Brain pericyte (primary cell): ENCODE measurements around the gene PIAS2.
"Not testable (repeated sequence)": the region's sequence is repeated elsewhere in the genome, so short reads cannot be mapped to it uniquely, and the experiment has no call there.

Experiments
- DNase-seq: peaks from one replicate; pipeline ENCODE4 v3.0.0-alpha.2; 2012; ENCODE audit warnings: low read depth, low spot score

The PIAS2 gene

DNA sequence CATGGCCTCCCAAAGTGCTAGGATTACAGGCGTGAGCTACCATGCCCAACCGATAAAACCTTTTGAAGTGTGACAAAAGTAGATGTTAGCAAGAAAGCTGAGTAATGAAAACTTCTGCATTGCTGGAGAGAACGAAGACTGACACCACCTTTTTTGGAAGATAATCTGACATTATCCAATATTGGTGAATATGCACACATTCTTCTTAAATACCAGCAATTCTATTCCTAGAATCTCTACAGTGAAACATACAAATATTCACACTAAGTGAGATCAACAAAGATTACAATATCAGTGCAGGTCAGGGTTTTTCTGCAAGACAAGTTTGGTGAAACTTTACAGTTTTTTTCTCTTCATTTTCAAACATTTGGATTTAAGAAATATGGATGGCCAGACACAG, 7.8 kb downstream of the PIAS2 start:
- no peak for DNase-seq

DNA sequence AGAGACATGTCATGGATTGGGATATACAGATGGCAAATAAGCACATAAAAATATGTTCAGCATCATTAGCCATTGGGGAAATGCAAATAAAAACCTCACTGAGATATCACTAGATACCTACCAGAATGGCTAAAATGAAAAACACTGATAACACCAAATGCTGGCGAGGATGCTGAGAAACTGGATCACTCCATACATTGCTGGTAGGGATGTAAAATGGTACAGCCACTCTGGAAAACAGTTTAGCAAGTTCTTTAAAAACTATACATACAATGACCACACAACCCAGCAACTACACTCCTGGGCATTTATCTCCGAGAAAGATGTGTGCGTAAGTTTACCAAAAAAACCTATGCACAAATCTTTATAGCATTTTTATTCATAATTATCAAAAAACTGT, 13.9 kb downstream of the PIAS2 start:
- DNase-seq, result no peak

DNA sequence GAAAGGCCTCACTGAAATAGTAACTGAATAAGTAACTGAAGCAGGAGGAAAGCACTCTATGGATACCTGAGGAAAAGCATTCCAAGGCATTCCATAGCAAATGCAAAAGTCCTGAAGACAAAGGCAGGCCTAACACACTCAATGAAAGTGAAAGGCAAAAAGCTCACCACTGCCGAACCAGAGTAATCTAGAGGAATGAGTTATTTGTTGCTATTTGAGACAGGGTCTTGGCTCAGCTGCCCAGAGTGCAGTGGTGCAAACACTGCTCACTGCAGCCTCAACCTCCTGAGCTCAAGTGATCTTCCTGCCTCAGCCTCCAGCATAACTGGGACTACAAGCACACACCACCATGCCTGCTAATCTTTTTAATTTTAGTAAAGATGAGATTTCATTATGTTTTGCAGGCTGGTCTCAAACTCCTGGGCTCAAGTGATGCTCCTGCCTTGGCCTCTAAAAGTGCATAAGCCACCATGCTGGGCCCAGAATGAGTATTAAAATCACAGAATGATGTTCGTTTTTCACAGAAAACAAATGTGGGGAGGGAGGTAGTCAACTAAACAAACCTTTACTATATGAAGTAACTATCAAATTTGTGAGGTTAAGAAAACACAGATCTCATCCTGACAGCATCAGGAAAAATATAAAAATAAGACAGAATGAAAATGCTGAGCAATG, 17.9 kb downstream of the PIAS2 start:
- no peak for DNase-seq

DNA sequence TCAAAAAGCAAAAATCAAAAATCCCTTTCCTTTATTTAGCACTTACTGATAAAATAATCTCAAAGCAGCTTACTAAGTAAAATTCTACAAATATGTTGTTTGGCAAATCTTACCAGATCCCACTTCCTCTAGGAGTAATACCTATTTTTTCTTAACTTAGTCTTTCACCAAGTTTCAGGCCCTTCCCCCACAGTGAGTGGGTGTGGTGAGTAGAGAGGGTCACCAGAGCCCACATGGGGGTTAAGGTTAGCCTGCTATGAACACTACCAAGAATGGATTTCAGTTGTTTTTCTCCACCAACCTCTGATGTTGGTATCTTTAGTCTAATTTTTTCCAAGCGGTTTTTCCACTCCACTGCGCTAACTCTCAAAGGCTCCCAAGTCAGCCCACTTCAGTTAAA, 23.2 kb downstream of the PIAS2 start:
- no peak for DNase-seq

DNA sequence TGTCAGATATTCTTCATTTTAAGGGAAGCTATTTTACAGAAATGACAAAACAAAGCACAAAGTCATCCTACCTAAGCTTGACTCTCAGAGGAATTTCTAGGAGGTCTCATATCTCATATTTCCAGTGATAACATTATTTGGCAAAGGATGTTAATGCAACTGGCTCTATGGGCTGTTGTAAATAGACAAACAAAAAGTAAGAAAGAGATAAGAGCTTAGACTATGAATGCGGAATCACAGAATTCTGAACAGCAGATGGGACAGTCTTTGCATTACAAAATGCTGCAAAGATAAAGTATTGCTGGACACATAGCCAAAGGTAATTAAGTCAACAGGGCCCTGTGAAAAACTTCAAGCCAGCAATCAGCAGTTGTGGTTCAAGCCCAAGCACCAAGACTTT, 23.9 kb downstream of the PIAS2 start:
- DNase-seq, result no peak

DNA sequence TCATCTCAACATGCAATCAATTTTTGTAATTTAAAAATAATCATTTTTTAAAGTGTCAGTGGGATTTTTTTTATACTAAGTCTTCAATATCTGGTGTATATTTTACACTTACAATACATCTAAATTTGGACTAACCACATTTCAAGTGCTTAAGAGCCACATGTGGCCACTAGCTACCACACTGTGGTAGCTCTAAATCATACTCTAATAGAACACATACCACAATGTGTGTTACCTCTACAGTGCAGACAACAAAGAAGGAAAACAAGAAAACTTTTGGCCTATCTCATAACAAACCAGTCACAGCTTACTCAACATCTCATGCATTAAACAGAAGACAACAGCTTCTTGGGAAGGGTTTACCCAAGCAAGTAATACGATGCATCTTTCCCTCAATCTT, 24.5 kb downstream of the PIAS2 start:
- no peak for DNase-seq

DNA sequence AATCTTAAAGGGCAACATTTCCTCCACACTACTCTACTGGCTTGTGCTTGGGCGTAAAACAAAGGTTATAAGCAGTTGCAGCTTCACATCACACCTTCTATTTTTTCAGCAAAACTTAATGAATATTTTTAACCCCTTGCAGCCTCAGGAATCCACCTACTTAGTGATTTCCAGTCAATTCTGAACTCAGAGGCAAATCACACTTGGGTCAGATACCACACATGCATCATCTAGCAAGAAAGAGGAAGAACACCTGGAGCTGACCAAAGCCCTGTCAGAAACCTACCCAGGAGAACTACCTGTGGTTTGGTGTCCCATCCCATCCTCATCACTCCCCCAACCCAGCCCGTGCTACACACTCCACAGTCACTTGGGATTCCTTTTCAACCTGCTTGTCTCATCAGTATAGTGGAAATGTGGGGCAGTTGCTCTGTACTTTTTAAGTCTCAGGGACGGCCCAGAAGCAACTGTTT, 25.5 kb downstream of the PIAS2 start:
- no peak for DNase-seq

DNA sequence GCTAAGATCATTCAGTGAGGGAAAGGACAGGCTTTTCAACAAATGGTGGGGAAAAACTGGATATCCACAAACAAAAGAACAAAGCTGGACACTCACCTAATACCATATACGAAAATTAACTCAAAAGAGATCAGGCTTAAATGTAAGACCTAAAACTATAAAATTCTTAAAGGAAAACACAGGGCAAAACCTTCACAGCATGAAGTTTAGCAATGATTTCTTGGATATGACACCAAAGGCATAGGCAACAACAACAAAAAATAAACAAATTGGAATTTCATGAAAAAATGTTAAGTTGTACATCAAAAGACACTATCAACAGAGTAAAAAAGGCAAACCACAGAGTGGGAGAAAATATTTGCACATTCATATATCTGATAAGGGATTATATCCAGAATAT, 28.3 kb downstream of the PIAS2 start:
- no peak for DNase-seq

DNA sequence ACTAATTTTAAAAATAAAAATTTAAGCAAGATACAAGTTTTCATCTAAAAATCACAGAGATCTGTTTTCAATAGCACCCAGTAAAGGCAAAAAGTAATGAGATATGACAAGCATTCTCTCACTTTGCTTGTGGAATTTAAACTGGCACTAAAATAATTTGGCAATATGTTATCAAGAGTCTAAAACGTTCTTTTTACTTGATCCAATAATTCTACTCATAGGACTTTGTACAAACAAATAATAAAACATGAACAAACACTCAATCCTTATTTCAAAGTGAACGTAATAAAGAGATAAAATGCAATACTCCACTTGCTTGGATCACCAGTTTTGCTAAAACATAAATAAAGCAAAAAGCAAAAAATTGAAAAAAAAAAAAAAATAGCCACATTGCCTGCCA, 30.4 kb downstream of the PIAS2 start:
- DNase-seq, result no peak

DNA sequence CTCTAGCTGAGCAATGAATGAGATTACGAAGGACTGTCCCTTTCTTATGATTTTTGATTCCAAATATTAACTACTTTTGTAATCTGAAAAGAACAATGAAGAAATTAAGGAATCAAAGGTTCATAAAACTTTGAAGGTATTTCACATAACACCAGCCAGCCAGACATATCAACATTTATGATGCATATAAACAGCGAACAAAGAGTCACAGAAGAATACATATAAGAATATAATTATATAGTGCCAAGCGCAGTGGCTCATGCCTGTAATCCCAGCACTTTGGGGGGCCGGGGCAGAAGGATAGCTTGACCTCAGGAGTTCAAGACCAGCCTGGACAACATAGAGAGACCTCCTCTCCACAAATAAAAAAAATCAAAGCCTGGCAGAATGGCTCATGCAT, 34.1 kb downstream of the PIAS2 start:
- no peak for DNase-seq

DNA sequence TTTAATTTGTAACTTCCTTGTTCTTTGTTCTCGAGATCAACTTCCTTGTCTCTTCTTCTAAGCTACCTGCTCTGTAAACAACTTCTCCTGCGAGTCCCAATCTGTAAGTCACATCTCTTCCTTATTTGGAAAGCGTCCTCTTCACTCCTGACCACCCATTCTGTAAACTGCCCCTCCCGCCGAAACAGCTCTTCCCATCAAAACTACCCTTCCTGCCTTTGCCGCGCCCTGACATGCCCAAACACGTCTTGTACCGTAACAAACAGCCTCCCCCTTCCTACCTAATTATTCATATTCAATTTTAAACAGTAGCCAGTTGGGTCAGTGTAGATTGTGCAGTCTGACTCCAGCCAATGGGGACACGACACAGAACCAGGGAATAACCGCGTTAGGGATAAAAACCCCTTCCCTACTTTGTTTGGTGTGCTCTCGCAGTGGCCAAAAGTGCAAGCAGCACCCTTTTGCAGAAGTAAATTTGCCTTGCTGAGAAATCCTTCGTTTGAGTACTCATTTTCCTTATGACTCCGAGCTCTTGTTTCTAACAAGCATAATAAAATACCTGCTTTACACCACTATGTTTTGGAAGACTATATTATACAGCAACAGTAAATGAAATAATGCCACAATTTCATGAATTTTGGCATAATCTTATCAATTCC, 39.8 kb downstream of the PIAS2 start:
- no peak for DNase-seq

DNA sequence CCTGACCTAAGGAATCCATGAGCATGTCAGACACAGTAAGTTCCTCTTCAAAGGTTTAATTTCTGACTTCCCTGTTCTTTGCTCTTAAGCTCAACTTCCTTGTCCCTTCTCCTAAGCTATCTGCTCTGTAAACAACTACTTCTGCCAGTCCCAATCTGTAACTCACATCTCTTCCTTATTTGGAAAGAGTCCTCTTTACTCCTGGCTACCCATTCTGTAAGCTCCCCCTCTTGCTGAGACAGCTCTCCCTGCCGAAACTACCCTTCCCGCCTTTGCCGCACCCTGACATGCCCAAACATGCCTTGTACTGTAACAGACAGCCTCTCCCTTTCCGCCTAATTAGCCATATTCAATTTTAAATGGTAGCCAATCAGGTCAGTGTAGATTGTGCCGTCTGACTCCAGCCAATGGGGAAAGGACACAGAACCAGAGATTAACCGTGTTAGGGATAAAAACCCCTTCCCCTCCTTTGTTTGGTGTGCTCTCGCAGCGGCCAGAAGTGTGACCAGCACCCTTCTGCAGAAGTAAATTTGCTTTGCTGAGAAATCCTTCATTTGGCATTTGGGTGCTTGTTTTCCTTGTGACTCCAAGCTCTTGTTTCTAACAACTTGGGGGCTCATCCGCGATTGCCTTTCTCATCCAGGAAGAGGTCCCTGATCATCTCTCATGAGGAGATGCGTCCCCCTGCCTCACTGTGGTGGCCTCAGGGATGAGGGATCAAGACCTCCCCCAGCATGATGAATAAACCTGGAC, 49.0 kb downstream of the PIAS2 start:
- no peak for DNase-seq

DNA sequence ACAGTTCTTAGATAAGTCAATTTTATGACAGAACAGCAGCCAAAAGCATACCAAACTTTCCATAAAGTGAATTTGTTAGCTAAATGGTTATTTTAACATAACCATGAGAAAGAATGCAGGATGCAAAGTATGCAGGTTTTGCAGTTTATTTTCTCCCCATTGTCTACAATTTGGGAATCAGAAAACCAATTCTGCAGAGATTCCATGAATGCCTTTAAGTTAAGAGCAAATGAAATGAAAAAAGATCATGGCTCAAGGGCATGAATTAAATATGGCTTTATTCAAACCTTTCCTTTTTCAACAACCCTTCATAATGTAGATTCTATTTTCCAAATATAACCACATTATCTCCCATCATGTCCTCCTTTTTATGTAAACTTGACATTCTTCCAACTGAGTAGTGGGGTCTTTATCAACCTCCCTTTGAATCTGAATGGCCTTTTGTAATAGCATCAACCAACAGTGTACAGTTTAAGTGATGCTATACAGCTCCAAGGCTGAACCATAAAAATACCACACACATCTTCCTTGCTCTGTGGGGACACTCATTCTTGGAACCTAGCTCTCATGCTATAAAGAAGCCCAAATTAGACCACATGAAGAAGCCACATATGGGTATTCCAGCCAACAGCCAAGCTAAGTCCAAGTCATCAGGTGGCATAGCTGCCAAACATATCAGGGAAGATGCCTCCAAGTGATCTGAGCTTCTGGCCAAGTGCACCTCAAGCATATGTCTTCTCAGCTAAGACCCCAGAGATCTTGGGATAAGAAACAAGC, 49.8 kb downstream of the PIAS2 start:
- DNase-seq, result no peak

DNA sequence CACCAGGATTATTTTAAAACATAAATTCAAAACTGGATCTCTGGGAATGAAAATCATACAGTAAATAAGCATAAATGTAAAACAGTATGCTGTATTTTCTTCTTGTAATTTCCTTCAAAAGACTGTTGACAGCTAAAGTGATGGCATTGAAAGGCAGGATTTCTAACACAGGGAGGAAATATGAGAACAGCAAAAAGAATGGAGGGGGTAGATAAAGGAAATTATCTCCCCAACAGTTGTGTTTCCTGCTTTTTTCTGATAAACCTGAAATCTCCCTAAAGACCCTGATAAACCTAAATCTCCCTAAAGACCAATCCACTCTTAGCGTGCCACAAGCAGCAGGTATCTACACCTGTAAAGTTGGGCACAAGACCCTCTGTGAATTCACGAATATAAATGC, 50.8 kb downstream of the PIAS2 start:
- no peak for DNase-seq

DNA sequence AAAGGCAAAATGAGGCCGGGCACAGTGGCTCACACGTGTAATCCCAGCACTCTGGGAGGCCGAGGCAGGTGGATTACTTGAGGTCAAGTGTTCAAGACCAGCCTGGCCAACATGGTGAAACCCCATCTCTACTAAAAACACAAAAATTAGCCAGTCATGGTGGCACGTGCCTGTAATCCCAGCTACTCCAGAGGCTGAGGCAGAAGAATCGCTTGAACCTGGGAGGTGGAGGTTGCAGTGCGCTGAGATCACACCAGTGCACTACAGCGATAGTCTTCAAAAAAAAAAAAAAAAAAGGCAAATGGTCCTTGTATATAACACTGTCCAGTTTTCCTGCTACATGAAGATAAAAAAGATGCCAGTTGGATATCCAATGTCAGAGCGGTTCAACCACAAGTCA, 52.1 kb downstream of the PIAS2 start:
- DNase-seq, result not testable (repeated sequence)

DNA sequence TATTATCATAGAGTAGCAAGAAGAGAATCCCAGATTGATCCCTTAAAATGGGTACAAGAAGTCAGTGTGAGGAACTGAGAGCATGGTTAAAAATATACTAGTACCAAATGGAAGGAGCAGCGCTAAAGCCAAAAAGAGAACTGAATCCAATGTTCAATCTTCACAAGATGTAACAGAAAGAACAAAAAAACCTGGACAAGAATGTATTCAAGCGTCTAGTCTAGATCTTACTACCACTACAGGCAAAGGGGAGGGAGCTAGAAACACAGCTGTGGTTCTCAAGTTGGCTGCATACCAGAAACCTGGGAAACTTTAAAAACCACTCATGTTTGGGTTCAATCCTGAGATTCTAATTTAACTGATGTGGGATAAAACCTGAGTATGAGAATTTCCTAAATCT, 57.5 kb downstream of the PIAS2 start:
- DNase-seq, result no peak

DNA sequence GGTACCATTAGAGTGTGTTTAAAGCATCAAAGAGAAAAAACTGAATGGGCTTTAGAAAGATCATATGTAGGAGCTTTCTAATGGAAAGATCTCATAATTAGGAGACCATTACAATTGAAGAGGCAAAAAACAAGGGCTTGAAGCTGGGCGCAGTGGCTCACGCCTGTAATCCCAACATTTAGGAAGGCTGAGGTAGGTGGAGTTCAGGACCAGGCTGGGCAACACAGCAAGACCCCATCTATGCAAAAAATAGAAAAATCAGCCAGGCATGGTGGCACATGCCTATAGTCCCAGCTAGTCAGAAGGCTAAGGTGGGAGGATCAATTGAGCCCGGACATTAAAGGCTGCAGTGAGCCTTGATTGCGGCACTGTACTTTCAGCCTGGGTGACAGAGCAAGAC, 59.0 kb downstream of the PIAS2 start:
- DNase-seq, result no peak

DNA sequence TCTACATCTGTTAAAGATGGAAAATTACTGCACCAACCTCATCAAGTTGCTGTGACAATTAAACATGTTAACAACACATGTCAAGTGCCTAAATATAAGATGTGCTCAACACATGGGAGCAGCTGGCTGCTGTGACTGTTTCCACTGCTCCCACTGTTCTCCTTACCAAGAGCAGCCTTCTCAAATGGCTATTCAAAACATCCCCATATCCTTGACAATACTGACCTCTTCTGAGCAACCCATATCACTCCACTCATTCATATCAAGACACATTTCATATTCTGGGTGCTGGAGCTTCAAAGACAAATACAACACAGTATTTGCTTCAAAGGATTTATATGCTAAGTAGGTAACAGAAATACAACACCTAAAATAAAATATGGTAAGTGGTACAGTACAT, 60.3 kb downstream of the PIAS2 start:
- no peak for DNase-seq

DNA sequence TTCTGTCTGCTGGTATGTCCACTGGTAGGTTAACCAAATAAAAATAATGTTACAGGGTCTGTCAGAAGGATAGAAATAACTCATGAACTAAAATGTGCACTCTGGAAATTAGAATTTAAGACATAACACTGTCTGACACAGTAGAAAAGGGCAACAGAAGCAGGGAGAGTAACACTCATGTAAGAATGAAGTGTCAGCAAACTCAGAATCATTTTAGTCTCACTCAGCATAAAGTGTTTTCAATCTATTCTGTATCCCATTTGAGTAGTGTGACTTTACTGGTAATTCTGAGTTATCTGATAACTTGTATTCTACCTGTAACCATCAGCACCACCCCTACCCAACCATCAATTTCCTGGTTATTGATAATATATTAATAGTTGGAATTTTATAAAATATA, 68.3 kb downstream of the PIAS2 start:
- no peak for DNase-seq

DNA sequence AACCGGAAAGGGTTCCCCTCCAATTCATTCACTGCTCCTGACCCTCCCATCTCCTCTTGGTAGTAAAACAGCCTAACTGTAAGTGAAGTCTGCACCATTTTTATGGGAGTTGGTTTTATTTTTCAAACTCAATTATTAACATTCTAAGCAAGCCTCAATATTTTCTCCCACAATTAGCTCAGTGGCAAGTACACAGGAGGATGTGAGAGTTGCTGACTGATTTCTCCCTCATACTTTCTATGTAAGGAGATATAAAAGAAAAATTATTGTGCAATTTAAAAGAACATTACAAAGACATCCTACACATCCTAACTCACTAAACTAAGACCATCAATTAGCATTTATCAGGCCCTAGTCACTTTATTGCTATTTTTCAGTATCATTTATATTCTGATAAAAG, 73.9 kb downstream of the PIAS2 start:
- DNase-seq, result no peak

DNA sequence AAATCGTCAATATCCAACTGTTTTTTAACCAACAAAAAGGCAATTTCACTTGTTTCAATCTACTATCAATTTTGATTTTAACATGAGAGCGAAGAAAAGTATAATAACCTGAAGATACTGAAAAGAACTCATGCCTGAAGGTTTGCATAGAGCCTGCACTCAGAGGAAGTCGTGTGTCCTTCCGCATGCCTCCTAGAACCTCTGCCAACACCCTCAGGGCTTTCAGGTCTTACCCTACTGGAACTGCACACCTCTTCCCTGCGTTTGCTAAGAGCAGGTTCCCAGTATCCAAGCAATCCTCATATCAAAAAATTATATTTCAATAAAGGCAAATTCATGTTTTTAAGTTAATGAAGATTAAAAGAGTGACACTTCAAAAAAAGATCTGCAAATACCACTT, 74.7 kb downstream of the PIAS2 start:
- DNase-seq, result no peak

DNA sequence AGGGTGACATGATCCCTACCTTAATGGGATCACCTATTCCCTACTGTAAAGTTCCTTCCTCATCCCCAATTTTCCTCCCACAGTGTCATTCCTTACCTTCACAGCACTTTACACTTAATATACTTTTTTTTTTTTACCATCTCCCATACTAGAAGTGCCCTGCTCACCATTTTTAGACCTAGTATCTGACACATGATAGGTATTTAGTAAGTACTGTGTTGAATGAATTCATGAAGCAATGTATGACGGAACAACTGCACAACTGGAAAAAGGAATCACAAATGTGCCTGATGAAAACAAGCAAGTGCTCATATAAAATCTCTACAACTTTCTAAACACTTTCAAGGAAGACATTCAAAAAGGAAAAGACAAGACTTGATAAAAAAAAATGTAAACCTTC, 83.4 kb downstream of the PIAS2 start:
- DNase-seq, result no peak
